Heart right ventricle (tissue), 16 donors: ENCODE measurements around the gene GTF2I. TPM values are rescaled to one million over a fixed set of nuclear protein-coding genes. Genes with fewer than 3 reads are reported as not detected.
A peak's percentile ranks its signal among the peaks of the same experiment; 100 is the strongest.
"Not testable (repeated sequence)": the region's sequence is repeated elsewhere in the genome, so short reads cannot be mapped to it uniquely, and the experiment has no call there.

Experiments
- ATAC-seq, 8 donors: fragments of 200-7000 bp; cut with Tn5 transposase; one replicate each; pipeline ENCODE4 v1.9.1; 2020; ENCODE audit warnings: mild to moderate bottlenecking in 8 of 8, moderate library complexity in 8 of 8, moderate number of reproducible peaks in 1 of 8
- DNase-seq, 2 donors: peaks; one replicate each; pipeline ENCODE4 v3.0.0-alpha.2; 2020
- H3K27ac ChIP-seq, 10 donors: fragments of 200-600 bp; sonication (generic) in 2 of 10; one replicate each; pipeline versions ENCODE4 v1.5.0 to v1.8.0; 2020 to 2022; ENCODE audit warnings: mild to moderate bottlenecking in 3 of 10
- H3K27me3 ChIP-seq, 7 donors: fragments of 200-600 bp; one replicate each; pipeline ENCODE4 v1.8.0; 2021 to 2022; ENCODE audit warnings: mild to moderate bottlenecking in 2 of 7
- H3K36me3 ChIP-seq, 9 donors: fragments of 200-600 bp; sonication (generic) in 1 of 9; one replicate each; pipeline versions ENCODE4 v1.5.0 to v1.8.0; 2020 to 2022; ENCODE audit warnings: mild to moderate bottlenecking in 2 of 9
- H3K4me1 ChIP-seq, 9 donors: fragments of 200-600 bp; sonication (generic) in 1 of 9; one replicate each; pipeline versions ENCODE4 v1.5.0 to v1.8.0; 2020 to 2022; ENCODE audit warnings: mild to moderate bottlenecking in 4 of 9
- H3K4me3 ChIP-seq, 10 donors: fragments of 200-600 bp; sonication (generic) in 2 of 10; one replicate each; pipeline versions ENCODE4 v1.5.0 to v1.8.0; 2020 to 2022; ENCODE audit warnings: mild to moderate bottlenecking in 7 of 10, moderate library complexity in 2 of 10
- H3K9me3 ChIP-seq, 11 donors: fragments of 200-600 bp in 10 of 11; sonication (generic) in 2 of 11; one replicate each; pipeline versions ENCODE4 v1.5.0 to v1.8.0; 2013 to 2022; ENCODE audit warnings: mild to moderate bottlenecking in 2 of 11, control low read depth in 1 of 11, moderate library complexity in 1 of 11
- WGBS, 2 donors: extraction: QIAGEN DNeasy Blood & Tissue Kit; methylation state at CpG; one replicate each; pipeline ENCODE4 v1.1.7; 2013; ENCODE audit warnings: inconsistent platforms in 1 of 2; 5-methylcytosine and 5-hydroxymethylcytosine counted together
- intact Hi-C, 10 donors: fragments of 100-400 bp; cut with DNase I; formaldehyde crosslinking; loops; one replicate each; pipeline versions ENCODE4 v1.11.1 to v1.14.2; 2022
- polyA plus RNA-seq, 2 donors: library from polyadenylated mRNA; stranded (reverse); fragments of 200-250 nt; gene quantifications; one replicate each; pipeline ENCODE4 v1.2.3, GENCODE V29; 2013
- total RNA-seq, 10 donors: library from RNA; stranded (reverse); fragmentation: NEBNext Ultra II Directional in 3 of 10; extraction: Animal tissue kit (Norgen Biotek cat#: 25700) in 3 of 10; gene quantifications; one replicate each; pipeline versions ENCODE4 v1.2.1 to v1.2.4, GENCODE V29; 2021 to 2023
- donor health status: Arrhythmogenic right ventricular cardiomyopathy.
- donor health status: ischemic (EF 13 %, LVEDD 7.1; RV severe dilation, severe dysfunction).
- donor health status: healthy with polysubstance abuse.
- donor health status: DM: no; HTN: yes; CAD: no.
- donor health status: DM: no; HTN: no; CAD: no.
- donor health status: ischemic (EF 25% LVEDD 6.9; RV normal size, moderate dysfunction).
- donor health status: ischemic (EF 25% LVEDD 5.7; RV mildly dilated, moderate dysfunction).
- donor health status: healthy.
- donor health status: DM: yes; HTN: yes; CAD: no.
- donor health status: Ischemic cardiomyopathy.
- donor health status: ischemic (EF 35%, LVEDD 5.7; RV mildly dilated, moderate dysfunction).
- donor health status: nonischemic (EF 11% LVEDD 7.7; RV severe dilation, severe dysfunction).
- donor health status: DM: yes; HTN: yes; CAD: no.
- donor health status: PGD.
- donor health status: ischemic (EF 29% LVEDD 5.4; RV normal size, mild dysfunction).
- donor health status: nonischemic (EF 23%, LVEDD 6.1; RV moderate dilation, normal function).

The GTF2I gene
- total and polyA plus RNA-seq, 12 donors, result 18.9 to 152 (median 116) TPM

DNA sequence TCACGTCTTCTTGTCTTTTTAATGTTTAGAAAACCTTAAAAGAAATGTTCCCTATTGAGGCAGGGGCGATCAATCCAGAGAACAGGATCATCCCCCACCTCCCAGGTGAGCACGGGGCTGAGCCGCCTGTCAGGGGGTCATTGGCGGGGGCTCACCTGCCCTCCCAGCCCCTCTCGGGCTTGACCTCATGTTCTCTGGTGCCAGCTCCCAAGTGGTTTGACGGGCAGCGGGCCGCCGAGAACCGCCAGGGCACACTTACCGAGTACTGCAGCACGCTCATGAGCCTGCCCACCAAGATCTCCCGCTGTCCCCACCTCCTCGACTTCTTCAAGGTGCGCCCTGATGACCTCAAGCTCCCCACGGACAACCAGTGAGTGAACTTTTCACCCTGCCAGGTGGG lies 121.5 kb downstream of the GTF2I start:
- H3K27me3 ChIP-seq, H3K36me3 ChIP-seq, H3K4me3 ChIP-seq, H3K4me1 ChIP-seq, intact Hi-C loops, H3K9me3 ChIP-seq, H3K27ac ChIP-seq, DNase-seq: not testable (repeated sequence)
- ATAC-seq, result peak in 1 of 8 donors; percentile 20
- WGBS, 2 donors, result 85 to 88% methylated on average over 11 to 12 of the region's 17 CpGs

- H3K9me3 ChIP-seq, ATAC-seq, H3K27me3 ChIP-seq, H3K36me3 ChIP-seq, DNase-seq, intact Hi-C loops, H3K4me1 ChIP-seq, H3K27ac ChIP-seq, H3K4me3 ChIP-seq: not testable (repeated sequence)
- WGBS, 2 donors, result 84 to 87% methylated on average over 3 of the region's 6 CpGs
Observed at GRCh38 chr7:74781746-74782145, 124.2 kb downstream of the GTF2I start.

DNA sequence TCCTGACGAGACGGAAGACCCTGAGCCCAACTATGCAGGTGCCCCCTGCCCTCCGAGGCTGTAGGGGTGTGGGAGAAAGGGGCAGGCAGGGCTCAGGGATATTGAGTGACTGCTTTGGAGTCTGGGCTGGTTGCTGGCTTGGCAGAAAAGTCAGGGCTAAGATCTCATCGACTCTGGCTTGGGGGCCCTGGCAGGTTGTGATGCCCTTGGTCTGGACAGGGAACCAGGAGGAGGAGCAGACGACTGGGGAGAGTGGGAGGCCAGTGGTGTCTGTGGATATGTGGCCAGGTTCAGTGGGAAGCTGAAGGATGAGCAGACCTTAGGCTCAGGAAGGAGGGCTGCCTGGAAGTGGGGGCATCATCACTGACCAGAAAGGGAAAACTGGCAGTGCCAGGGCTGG lies 126.1 kb downstream of the GTF2I start:
- H3K4me1 ChIP-seq, H3K36me3 ChIP-seq, H3K27me3 ChIP-seq, intact Hi-C loops, H3K27ac ChIP-seq, H3K9me3 ChIP-seq, H3K4me3 ChIP-seq, DNase-seq, ATAC-seq: not testable (repeated sequence)
- 80 to 86% methylated on average over 4 to 5 of the region's 5 CpGs for WGBS, 2 donors

DNA sequence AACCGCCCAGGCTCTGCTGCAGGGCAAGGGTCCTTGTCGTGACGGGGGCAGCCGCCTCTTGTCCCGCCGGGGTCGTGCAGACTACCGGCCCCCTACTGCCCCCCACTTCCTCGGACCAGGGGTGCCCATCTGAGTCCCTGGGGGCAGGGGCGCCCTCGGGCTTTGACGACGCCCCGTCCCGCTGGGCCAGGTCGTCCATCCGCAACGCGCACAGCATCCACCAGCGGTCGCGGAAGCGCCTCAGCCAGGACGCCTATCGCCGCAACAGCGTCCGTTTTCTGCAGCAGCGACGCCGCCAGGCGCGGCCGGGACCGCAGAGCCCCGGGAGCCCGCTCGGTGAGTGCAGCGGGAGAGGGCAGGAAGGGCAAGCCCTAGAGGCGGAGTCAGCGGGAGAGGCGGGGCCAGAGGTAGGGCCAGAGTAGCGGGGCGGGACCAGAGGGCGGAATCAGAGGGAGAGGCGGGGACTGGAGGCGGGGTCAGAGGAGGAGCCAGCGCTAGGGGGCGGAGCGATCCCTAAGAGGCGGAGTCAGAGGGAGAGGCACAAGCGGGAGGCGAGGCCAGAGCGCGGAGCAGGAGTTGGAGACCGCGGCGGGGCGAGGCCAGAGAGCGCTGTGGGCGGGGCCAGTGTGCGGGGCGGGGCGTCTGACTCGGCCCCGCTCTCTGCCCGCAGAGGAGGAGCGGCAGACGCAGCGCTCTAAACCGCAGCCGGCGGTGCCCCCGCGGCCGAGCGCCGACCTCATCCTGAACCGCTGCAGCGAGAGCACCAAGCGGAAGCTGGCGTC lies 131.0 kb downstream of the GTF2I start:
- H3K9me3 ChIP-seq, H3K36me3 ChIP-seq, intact Hi-C loops, H3K27me3 ChIP-seq, H3K4me1 ChIP-seq: not testable (repeated sequence)
- peak; percentile 96 to 97 for DNase-seq
- ATAC-seq, result peak; percentile 96 to 99 (median 98)
- WGBS, 2 donors, result 0 to 1% methylated on average over 19 to 37 of the region's 82 CpGs
- Histone ChIP-seq H3K4me3 (peak overlapping the region in 8 of 10 donors; percentile 18 to 47 (median 43)), H3K27ac (peak overlapping the region in 1 of 10 donors; percentile 56)

- DNase-seq, H3K27me3 ChIP-seq, intact Hi-C loops, H3K4me3 ChIP-seq, H3K27ac ChIP-seq, H3K4me1 ChIP-seq, H3K36me3 ChIP-seq, H3K9me3 ChIP-seq: not testable (repeated sequence)
- peak; percentile 2 to 15 (median 5) for ATAC-seq
- WGBS, 2 donors, result 10 to 13% methylated on average over 3 of the region's 24 CpGs
Observed at GRCh38 chr7:74789200-74789736, 131.8 kb downstream of the GTF2I start.

- H3K27me3 ChIP-seq, H3K4me1 ChIP-seq, intact Hi-C loops, H3K36me3 ChIP-seq, H3K9me3 ChIP-seq, H3K27ac ChIP-seq, H3K4me3 ChIP-seq, DNase-seq, ATAC-seq: not testable (repeated sequence)
- WGBS, 2 donors, result 94 to 95% methylated on average over 11 to 12 of the region's 27 CpGs
Observed at GRCh38 chr7:74797848-74798622, 140.5 kb downstream of the GTF2I start.

DNA sequence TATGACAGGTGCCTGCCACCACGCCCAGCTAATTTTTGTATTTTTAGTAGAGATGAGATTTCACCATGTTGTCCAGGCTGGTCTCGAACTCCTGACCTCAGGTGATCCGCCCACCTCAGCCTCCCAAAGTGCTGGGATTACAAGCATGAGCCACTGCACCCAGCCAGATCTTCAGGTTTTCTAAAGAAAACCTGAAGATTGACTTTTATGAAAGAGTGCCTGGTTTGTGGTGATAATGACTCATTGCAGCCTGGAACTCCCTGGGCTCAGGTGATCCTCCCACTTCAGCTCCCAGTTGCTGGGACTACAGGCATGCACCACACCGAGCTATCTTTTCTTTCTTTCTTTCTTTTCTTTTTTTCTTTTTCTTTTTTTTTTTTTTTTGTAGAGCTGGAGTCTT lies 141.1 kb downstream of the GTF2I start:
- H3K27me3 ChIP-seq, H3K36me3 ChIP-seq, ATAC-seq, intact Hi-C loops, H3K27ac ChIP-seq, H3K4me1 ChIP-seq, DNase-seq, H3K9me3 ChIP-seq, H3K4me3 ChIP-seq: not testable (repeated sequence)
- WGBS, 2 donors, result 100% methylated on average over 1 of the region's 4 CpGs

Other genes starting within 250 kb of the GTF2I start
- gene GTF2IRD1, start 203.8 kb upstream of the GTF2I start, total RNA-seq, result 10 to 100 TPM; 11.7 to 36.6 (median 17.2) TPM
- gene GTF2IRD1, start 203.8 kb upstream of the GTF2I start, polyA plus RNA-seq, result 10 to 100 TPM; 22.1 TPM
- 10 to 100 TPM in 1 of 10 donors, 1 to 10 TPM in 9; 1.0 to 19.4 (median 1.8) TPM for gene NCF1, start 116.3 kb downstream of the GTF2I start, total RNA-seq
- gene NCF1, start 116.3 kb downstream of the GTF2I start, polyA plus RNA-seq, result 1 to 10 TPM; 1.4 to 2.3 TPM
- gene GTF2IRD2, start 193.9 kb downstream of the GTF2I start, total RNA-seq, result 10 to 100 TPM; 12.4 to 26.1 (median 17.7) TPM
- 10 to 100 TPM; 10.1 to 24.4 TPM for gene GTF2IRD2, start 193.9 kb downstream of the GTF2I start, polyA plus RNA-seq